Brain microvascular endothelial cell (primary cell): Measurements from ENCODE around the gene C11orf54.

ENCODE experiments used
- DNase-seq: peaks from one replicate; pipeline ENCODE4 v3.0.0-alpha.2; 2020
- H3K27ac ChIP-seq: fragments of 250-450 bp; sonication (Bioruptor Pico); 2 replicates; pipeline ENCODE4 v1.5.1; 2020; ENCODE audit warnings: mild to moderate bottlenecking, moderate library complexity
- H3K27me3 ChIP-seq: fragments of 250-450 bp; sonication (Bioruptor Pico); replicated peaks from 2 replicates; pipeline ENCODE4 v1.5.1; 2020; ENCODE audit warnings: mild to moderate bottlenecking
- H3K36me3 ChIP-seq: fragments of 250-450 bp; sonication (Bioruptor Pico); replicated peaks from 2 replicates; pipeline ENCODE4 v1.5.1; 2020; ENCODE audit warnings: mild to moderate bottlenecking
- H3K4me3 ChIP-seq: 2 replicates; pipeline ENCODE4 v1.5.1; 2011; ENCODE audit warnings: low read depth, mild to moderate bottlenecking, control low read depth, low read length, moderate library complexity
- in situ Hi-C: cut with HindIII; loops from 2 replicates; pipeline ENCODE4 v1.10.0; 2017; ENCODE audit warnings: low sequenced_read_pairs, low pct_ligation_motif_present
- TF ChIP-seq, protein P1 (sequence below): IDR thresholded peaks from 2 replicates; pipeline ENCODE4 v1.5.1; 2011; ENCODE audit warnings: low read depth, mild to moderate bottlenecking, moderate library complexity, low read length, control low read depth, inconsistent platforms; ENCODE audit errors: missing control alignments

The C11orf54 gene

GRCh38 chr11:93704237-93704636, 37.2 kb upstream of the C11orf54 start:
- in situ Hi-C loops = no loop called here
- DNase-seq = no peak
- Histone ChIP-seq H3K4me3 (no peak overlapping the region), H3K36me3 (peaks cover 20% of the 10 kb centered on the region), H3K27ac (no peak overlapping the region), H3K27me3 (no peaks in the 10 kb centered on the region)
- TF ChIP-seq, protein P1, sequence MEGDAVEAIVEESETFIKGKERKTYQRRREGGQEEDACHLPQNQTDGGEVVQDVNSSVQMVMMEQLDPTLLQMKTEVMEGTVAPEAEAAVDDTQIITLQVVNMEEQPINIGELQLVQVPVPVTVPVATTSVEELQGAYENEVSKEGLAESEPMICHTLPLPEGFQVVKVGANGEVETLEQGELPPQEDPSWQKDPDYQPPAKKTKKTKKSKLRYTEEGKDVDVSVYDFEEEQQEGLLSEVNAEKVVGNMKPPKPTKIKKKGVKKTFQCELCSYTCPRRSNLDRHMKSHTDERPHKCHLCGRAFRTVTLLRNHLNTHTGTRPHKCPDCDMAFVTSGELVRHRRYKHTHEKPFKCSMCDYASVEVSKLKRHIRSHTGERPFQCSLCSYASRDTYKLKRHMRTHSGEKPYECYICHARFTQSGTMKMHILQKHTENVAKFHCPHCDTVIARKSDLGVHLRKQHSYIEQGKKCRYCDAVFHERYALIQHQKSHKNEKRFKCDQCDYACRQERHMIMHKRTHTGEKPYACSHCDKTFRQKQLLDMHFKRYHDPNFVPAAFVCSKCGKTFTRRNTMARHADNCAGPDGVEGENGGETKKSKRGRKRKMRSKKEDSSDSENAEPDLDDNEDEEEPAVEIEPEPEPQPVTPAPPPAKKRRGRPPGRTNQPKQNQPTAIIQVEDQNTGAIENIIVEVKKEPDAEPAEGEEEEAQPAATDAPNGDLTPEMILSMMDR = peak; percentile 30

DNA sequence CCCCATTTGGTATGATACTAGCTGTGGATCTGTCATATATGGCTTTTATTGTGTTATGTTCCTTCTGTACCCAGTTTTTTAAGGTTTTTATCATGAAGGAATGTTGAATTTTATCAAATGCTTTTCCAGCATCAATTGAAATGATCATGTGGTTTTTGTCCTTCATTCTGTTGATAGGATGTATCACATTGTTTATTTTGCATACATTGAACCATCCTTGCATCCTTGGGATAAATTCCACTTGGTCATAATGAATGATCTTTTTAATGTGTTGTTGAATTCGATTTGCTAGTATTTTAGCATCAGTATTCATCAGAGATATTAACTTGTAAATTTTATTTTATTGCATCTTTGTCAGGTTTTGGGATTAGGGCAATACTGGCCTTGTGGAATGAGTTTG, 31.2 kb upstream of the C11orf54 start:
- Histone ChIP-seq H3K27me3 (no peaks in the 10 kb centered on the region), H3K27ac (no peak overlapping the region), H3K36me3 (peaks cover 10% of the 10 kb centered on the region), H3K4me3 (no peak overlapping the region)
- TF ChIP-seq, protein P1 = no peak
- DNase-seq = no peak
- in situ Hi-C loops = no loop called here

DNA sequence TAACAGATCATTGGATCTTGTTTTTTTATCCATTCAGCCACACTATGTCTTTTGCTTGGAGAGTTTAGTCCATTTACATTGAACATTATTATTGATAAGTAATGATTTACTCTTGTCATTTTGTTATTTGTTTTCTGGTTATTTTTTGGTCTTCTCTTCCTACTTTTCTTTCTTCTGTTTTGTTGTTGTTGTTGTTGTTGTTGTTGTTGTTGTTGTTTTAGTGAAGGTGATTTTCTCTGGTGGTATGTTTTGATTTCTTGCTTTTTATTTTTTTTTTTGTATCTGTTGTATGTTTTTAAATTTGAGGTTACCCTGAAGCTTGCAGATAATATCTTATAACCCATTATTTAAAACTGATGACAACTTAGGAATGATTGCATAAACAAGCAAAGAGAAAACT, 28.8 kb upstream of the C11orf54 start:
- Histone ChIP-seq H3K27me3 (no peaks in the 10 kb centered on the region), H3K4me3 (no peak overlapping the region), H3K27ac (no peak overlapping the region), H3K36me3 (peaks cover 15% of the 10 kb centered on the region)
- in situ Hi-C loops = no loop called here
- DNase-seq = no peak
- TF ChIP-seq, protein P1 = no peak

DNA sequence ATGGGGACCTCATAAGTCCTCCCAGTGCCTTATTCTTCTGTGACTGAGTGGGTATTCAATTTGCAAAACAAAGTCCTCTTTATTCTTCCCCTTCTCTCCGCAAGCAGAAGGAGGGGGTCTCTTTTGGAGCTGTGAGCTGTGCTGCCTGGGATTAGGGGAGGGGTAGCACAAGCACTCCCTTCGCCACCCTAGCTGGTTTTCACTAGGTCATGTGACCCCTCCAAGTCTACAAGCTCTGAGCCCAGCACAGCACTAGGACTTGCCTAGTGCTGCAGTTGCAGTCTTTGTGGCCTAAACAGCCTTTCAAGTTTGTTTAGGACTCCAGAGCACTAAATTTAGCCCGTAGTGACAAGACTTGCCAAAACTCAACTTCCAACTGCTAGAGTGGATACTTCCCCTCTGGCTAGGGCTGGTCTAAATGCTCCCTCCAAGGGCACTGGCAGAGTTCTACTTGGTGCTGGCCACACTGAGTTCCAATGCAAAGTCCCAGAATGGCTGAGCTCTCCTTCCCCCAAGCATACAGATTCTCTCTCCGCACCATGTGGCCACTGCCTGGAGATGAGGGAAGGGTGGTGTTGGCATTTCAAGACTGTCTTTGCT, 25.6 kb upstream of the C11orf54 start:
- peaks cover 9% of the 10 kb centered on the region for H3K36me3 ChIP-seq

DNA sequence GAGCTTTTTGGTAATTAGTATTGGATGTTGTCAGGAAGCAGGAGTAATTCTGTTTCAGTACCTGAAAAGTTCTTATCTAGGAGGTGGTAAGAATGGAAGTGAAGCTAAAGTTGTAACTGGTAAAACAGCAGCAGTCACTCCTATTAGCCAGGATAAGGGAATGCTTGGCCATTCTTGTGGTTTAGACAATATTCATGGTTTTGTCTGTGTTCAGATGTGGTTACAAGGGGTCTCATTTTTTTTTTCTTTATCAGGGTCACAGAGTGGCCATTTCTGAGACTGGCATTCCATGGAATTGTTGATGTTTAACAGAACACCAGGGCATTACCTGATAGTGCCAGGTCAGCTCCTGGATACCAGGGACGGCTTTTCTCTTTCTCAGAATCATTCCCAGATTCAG, 24.0 kb upstream of the C11orf54 start:
- in situ Hi-C loops = no loop called here
- TF ChIP-seq, protein P1 = no peak
- peaks cover 11% of the 10 kb centered on the region for H3K36me3 ChIP-seq
- peak; percentile 18 for DNase-seq
- H3K4me3 ChIP-seq = no peak overlapping the region
- H3K27ac ChIP-seq = no peak overlapping the region
- H3K27me3 ChIP-seq = no peaks in the 10 kb centered on the region

More for the DNA sequence above, 25.6 kb upstream of the C11orf54 start:
- no peak for DNase-seq
- Histone ChIP-seq H3K27me3 (no peaks in the 10 kb centered on the region), H3K27ac (no peak overlapping the region), H3K4me3 (no peak overlapping the region)
- TF ChIP-seq, protein P1 = no peak
- in situ Hi-C loops = no loop called here

GRCh38 chr11:93718057-93718563, 23.4 kb upstream of the C11orf54 start:
- Histone ChIP-seq H3K4me3 (no peak overlapping the region), H3K27me3 (no peaks in the 10 kb centered on the region), H3K27ac (no peak overlapping the region), H3K36me3 (peaks cover 11% of the 10 kb centered on the region)
- in situ Hi-C loops = no loop called here
- DNase-seq = no peak
- TF ChIP-seq, protein P1 = no peak
